ENCODE results near the gene MGAT4A.

MGAT4A gene

GRCh38 chr2:98764499-98764898, 33.6 kb upstream of the MGAT4A start:
- Histone ChIP-seq H2AFZ (ENCODE audit: low read length) (no peak overlapping the region), H3K4me1 (ENCODE audit: insufficient read depth, low read length, severe bottlenecking) (peaks cover 2% of the 10 kb centered on the region), H3K36me3 (ENCODE audit: insufficient read depth, low read length) (no peaks in the 10 kb centered on the region), H3K27me3 (ENCODE audit: insufficient read depth, low read length) (0 out of 2 replicates have a peak, but pooled peaks cover 3% of the 10 kb centered on the region), H3K4me2 (ENCODE audit: low read length) (no peak overlapping the region), H3K9me3 (ENCODE audit: low read length) (no peaks in the 10 kb centered on the region), H4K20me1 (ENCODE audit: insufficient read depth, low read length) (no peaks in the 10 kb centered on the region), H3F3A (ENCODE audit: insufficient read depth, low read length) (no peaks in the 10 kb centered on the region), H3K9ac (ENCODE audit: low read length) (no peak overlapping the region), H3K27ac (ENCODE audit: low read depth, low read length, poor library complexity, severe bottlenecking) (no peak overlapping the region), H3K79me2 (ENCODE audit: insufficient read depth, low read length) (no peaks in the 10 kb centered on the region), H3K4me3 (ENCODE audit: low read depth, low read length, poor library complexity, severe bottlenecking) (no peak overlapping the region), H3K9me2 (ENCODE audit: low read depth, low read length) (no peaks in the 10 kb centered on the region)
- TF ChIP-seq CTCF (IDR thresholded peaks at IDR 0.05; ENCODE audit: low read length) (no peak), EZH2 (IDR thresholded peaks at IDR 0.05; ENCODE audit: borderline replicate concordance, low read length) (no peak)

GRCh38 chr2:98763209-98763951, 32.4 kb upstream of the MGAT4A start:
- Histone ChIP-seq H3K4me3 (ENCODE audit: low read depth, low read length, poor library complexity, severe bottlenecking) (no peak overlapping the region), H3K9me3 (ENCODE audit: low read length) (no peaks in the 10 kb centered on the region), H3K27me3 (ENCODE audit: insufficient read depth, low read length) (0 out of 2 replicates have a peak, but pooled peaks cover 3% of the 10 kb centered on the region), H3K9me2 (ENCODE audit: low read depth, low read length) (no peaks in the 10 kb centered on the region), H3K79me2 (ENCODE audit: insufficient read depth, low read length) (no peaks in the 10 kb centered on the region), H4K20me1 (ENCODE audit: insufficient read depth, low read length) (no peaks in the 10 kb centered on the region), H3K36me3 (ENCODE audit: insufficient read depth, low read length) (no peaks in the 10 kb centered on the region), H3K4me1 (ENCODE audit: insufficient read depth, low read length, severe bottlenecking) (peaks cover 14% of the 10 kb centered on the region), H3K9ac (ENCODE audit: low read length) (no peak overlapping the region), H3F3A (ENCODE audit: insufficient read depth, low read length) (no peaks in the 10 kb centered on the region), H2AFZ (ENCODE audit: low read length) (no peak overlapping the region), H3K27ac (ENCODE audit: low read depth, low read length, poor library complexity, severe bottlenecking) (no peak overlapping the region), H3K4me2 (ENCODE audit: low read length) (no peak overlapping the region)
- TF ChIP-seq EZH2 (IDR thresholded peaks at IDR 0.05; ENCODE audit: borderline replicate concordance, low read length) = no peak
- TF ChIP-seq CTCF (IDR thresholded peaks at IDR 0.05; ENCODE audit: low read length) = no peak

- H3K4me1 ChIP-seq (ENCODE audit: insufficient read depth, low read length, severe bottlenecking) = peaks cover 25% of the 10 kb centered on the region
- H4K20me1 ChIP-seq (ENCODE audit: insufficient read depth, low read length) = no peaks in the 10 kb centered on the region
- TF ChIP-seq EZH2 (IDR thresholded peaks at IDR 0.05; ENCODE audit: borderline replicate concordance, low read length) (no peak), CTCF (IDR thresholded peaks at IDR 0.05; ENCODE audit: low read length) (no peak)
- H3K27ac ChIP-seq (ENCODE audit: low read depth, low read length, poor library complexity, severe bottlenecking) = no peak overlapping the region
- no peak overlapping the region for H2AFZ ChIP-seq (ENCODE audit: low read length)
- H3K36me3 ChIP-seq (ENCODE audit: insufficient read depth, low read length) = no peaks in the 10 kb centered on the region
- H3K9me3 ChIP-seq (ENCODE audit: low read length) = no peaks in the 10 kb centered on the region
- no peak overlapping the region for H3K4me3 ChIP-seq (ENCODE audit: low read depth, low read length, poor library complexity, severe bottlenecking)
- 0 out of 2 replicates have a peak, but pooled peaks cover 3% of the 10 kb centered on the region for H3K27me3 ChIP-seq (ENCODE audit: insufficient read depth, low read length)
- no peak overlapping the region for H3K4me2 ChIP-seq (ENCODE audit: low read length)
- no peaks in the 10 kb centered on the region for H3F3A ChIP-seq (ENCODE audit: insufficient read depth, low read length)
- no peaks in the 10 kb centered on the region for H3K9me2 ChIP-seq (ENCODE audit: low read depth, low read length)
- no peak overlapping the region for H3K9ac ChIP-seq (ENCODE audit: low read length)
- H3K79me2 ChIP-seq (ENCODE audit: insufficient read depth, low read length) = no peaks in the 10 kb centered on the region
Measured at GRCh38 chr2:98761909-98762308, 31.0 kb upstream of the MGAT4A start.
